Measurements from ENCODE around the gene ATP5PO. TPM values are rescaled to one million over a fixed set of nuclear protein-coding genes. Genes with fewer than 3 reads are reported as not detected.

Gene ATP5PO
- total RNA-seq, 1 donor from 2014 or later: 172 TPM

Other genes starting within 250 kb of the ATP5PO start
- 10.5 and 16.3 TPM in 2 replicates for gene MRPS6, start 157.8 kb upstream of the ATP5PO start, total RNA-seq
- gene SLC5A3, start 157.8 kb upstream of the ATP5PO start, total RNA-seq: 8.5 and 39.7 TPM in 2 replicates

All from lung microvascular endothelial cell (primary cell).